H1 (cell line): Measurements from ENCODE around the gene POLDIP2. TPM values are rescaled to one million over a fixed set of nuclear protein-coding genes. Genes with fewer than 3 reads are reported as not detected.

Source experiments
- CTCF ChIA-PET: fragments of 300-600 bp; sonication (Branson Sonifier 250); formaldehyde crosslinking; loops from one replicate; lab custom pipeline; 2021; ENCODE audit not compliant: partially characterized antibody; lab: Charles Lee
- POLR2A ChIA-PET: fragments of 300-600 bp; sonication (Branson Sonifier 250); formaldehyde crosslinking; loops from one replicate; lab custom pipeline; 2021; ENCODE audit warnings: inconsistent platforms; ENCODE audit not compliant: partially characterized antibody; lab: Charles Lee
- DNase-seq, 2 experiments: peaks; one replicate each; pipeline versions ENCODE4 v3.0.0 to v3.0.0-alpha.2; 2010 to 2022; ENCODE audit warnings: low spot score in 2 of 2, low read depth in 1 of 2, mixed read lengths in 1 of 2
- FAIRE-seq: peaks from 2 replicates; lab custom pipeline; 2011; peaks lifted over from hg19 to GRCh38; lab: Jason Lieb, UNC
- H2AFZ ChIP-seq: 2 replicates; pipeline ENCODE4 v1.8.1; 2012; ENCODE audit warnings: low read length, inconsistent platforms
- H2AK5ac ChIP-seq: 2 replicates; pipeline ENCODE4 v1.6.1; 2013; ENCODE audit warnings: low read depth, low read length
- H2BK120ac ChIP-seq: replicated peaks from 2 replicates; pipeline ENCODE3; 2013; ENCODE audit warnings: low read depth, low read length, inconsistent platforms
- H2BK12ac ChIP-seq: 2 replicates; pipeline ENCODE4 v1.6.1; 2013; ENCODE audit warnings: low read depth, low read length
- H2BK15ac ChIP-seq: 2 replicates; pipeline ENCODE4 v1.6.1; 2013; ENCODE audit warnings: low read length
- H2BK20ac ChIP-seq: 2 replicates; pipeline ENCODE4 v1.6.1; 2013; ENCODE audit warnings: low read length
- H2BK5ac ChIP-seq: 2 replicates; pipeline ENCODE4 v1.6.1; 2013; ENCODE audit warnings: low read depth, low read length
- H3K14ac ChIP-seq: 2 replicates; pipeline ENCODE4 v1.6.1; 2013; ENCODE audit warnings: inconsistent platforms; ENCODE audit not compliant: insufficient read length
- H3K18ac ChIP-seq: 2 replicates; pipeline ENCODE4 v1.6.1; 2013; ENCODE audit warnings: low read length; ENCODE audit errors: extremely low read depth
- H3K23ac ChIP-seq: 2 replicates; pipeline ENCODE4 v1.6.1; 2013; ENCODE audit warnings: inconsistent platforms; ENCODE audit not compliant: insufficient read length
- H3K23me2 ChIP-seq: 2 replicates; pipeline ENCODE4 v1.6.1; 2013; ENCODE audit warnings: low read depth, low read length
- H3K27ac ChIP-seq: 2 replicates; pipeline ENCODE4 v1.6.1; 2011; ENCODE audit warnings: low read depth, low read length, inconsistent platforms
- H3K27me3 ChIP-seq, 4 experiments: replicated peaks in 1 of 4; 1 replicate in 1 of 4; 2 replicates in 3 of 4; pipeline versions ENCODE4 v1.6.1 to v1.8.1; 2011 to 2013; ENCODE audit warnings: low read length in 3 of 4, mild to moderate bottlenecking in 3 of 4, inconsistent platforms in 2 of 4, mixed read lengths in 2 of 4, moderate library complexity in 1 of 4; ENCODE audit not compliant: control insufficient read depth in 3 of 4, insufficient read depth in 3 of 4; ENCODE audit errors: extremely low read depth in 1 of 4
- H3K36me3 ChIP-seq, 4 experiments: 2 replicates each; pipeline versions ENCODE4 v1.6.1 to v1.8.1; 2011 to 2013; ENCODE audit warnings: mild to moderate bottlenecking in 4 of 4, low read length in 3 of 4, moderate library complexity in 2 of 4, control low read depth in 1 of 4, inconsistent platforms in 1 of 4; ENCODE audit not compliant: insufficient read depth in 4 of 4, control insufficient read depth in 2 of 4
- H3K4ac ChIP-seq: replicated peaks from 2 replicates; pipeline ENCODE3; 2013; ENCODE audit warnings: low read length, low read depth, mixed read lengths, inconsistent platforms; ENCODE audit not compliant: insufficient read length
- H3K4me1 ChIP-seq, 4 experiments: replicated peaks in 1 of 4; 1 replicate in 1 of 4; 2 replicates in 3 of 4; pipeline versions ENCODE4 v1.6.1 to v1.8.1; 2011 to 2013; ENCODE audit warnings: low read length in 3 of 4, inconsistent platforms in 2 of 4, mixed read lengths in 1 of 4; ENCODE audit not compliant: insufficient read depth in 4 of 4, control insufficient read depth in 3 of 4
- H3K4me2 ChIP-seq, 2 experiments: 2 replicates each; pipeline versions ENCODE4 v1.6.1 to v1.8.1; 2011 to 2013; ENCODE audit warnings: low read depth in 2 of 2, low read length in 2 of 2, control low read depth in 1 of 2, inconsistent platforms in 1 of 2, mild to moderate bottlenecking in 1 of 2; ENCODE audit not compliant: insufficient read depth in 1 of 2
- H3K4me3 ChIP-seq, 4 experiments: fragments of 200-600, 300-600 bp in 1 of 4; sonication (generic), shearing (Covaris generic), sonication (Bioruptor Twin) in 1 of 4; 2 replicates each; pipeline versions ENCODE4 v1.5.1 to v1.8.1; 2011 to 2016; ENCODE audit warnings: low read length in 4 of 4, low read depth in 3 of 4, control low read depth in 2 of 4, inconsistent platforms in 2 of 4, mild to moderate bottlenecking in 2 of 4, mixed read lengths in 1 of 4, moderate library complexity in 1 of 4; ENCODE audit not compliant: insufficient read depth in 2 of 4; ENCODE audit errors: extremely low read depth in 1 of 4
- H3K56ac ChIP-seq: replicated peaks from 2 replicates; pipeline ENCODE3; 2013; ENCODE audit warnings: low read depth, mild to moderate bottlenecking, mixed read lengths, low read length, inconsistent platforms; ENCODE audit not compliant: insufficient read length
- H3K79me1 ChIP-seq: 2 replicates; pipeline ENCODE4 v1.6.1; 2013; ENCODE audit warnings: low read depth, low read length, control low read depth
- H3K79me2 ChIP-seq, 2 experiments: 2 replicates each; pipeline versions ENCODE4 v1.6.1 to v1.8.1; 2012 to 2013; ENCODE audit warnings: low read length in 2 of 2, mild to moderate bottlenecking in 2 of 2, inconsistent platforms in 1 of 2; ENCODE audit not compliant: insufficient read depth in 2 of 2, control insufficient read depth in 1 of 2
- H3K9ac ChIP-seq, 4 experiments: replicated peaks in 1 of 4; 1 replicate in 1 of 4; 2 replicates in 3 of 4; pipeline versions ENCODE4 v1.6.1 to v1.8.1; 2011 to 2013; ENCODE audit warnings: low read depth in 3 of 4, low read length in 3 of 4, control low read depth in 2 of 4, mild to moderate bottlenecking in 2 of 4, moderate library complexity in 2 of 4, inconsistent platforms in 1 of 4; ENCODE audit errors: extremely low read depth in 1 of 4
- H3K9me3 ChIP-seq, 2 experiments: 2 replicates each; pipeline versions ENCODE4 v1.6.1 to v1.8.1; 2012 to 2013; ENCODE audit warnings: mild to moderate bottlenecking in 2 of 2, moderate library complexity in 2 of 2, control low read depth in 1 of 2, inconsistent platforms in 1 of 2, low read depth in 1 of 2, low read length in 1 of 2, mixed read lengths in 1 of 2; ENCODE audit not compliant: insufficient read depth in 2 of 2
- H4K20me1 ChIP-seq, 2 experiments: replicated peaks in 1 of 2; 2 replicates each; pipeline versions ENCODE3 to v1.8.1; 2011 to 2013; ENCODE audit warnings: inconsistent platforms in 2 of 2, low read length in 2 of 2, mild to moderate bottlenecking in 1 of 2; ENCODE audit not compliant: insufficient read depth in 2 of 2, control insufficient read depth in 1 of 2
- H4K5ac ChIP-seq: 2 replicates; pipeline ENCODE4 v1.6.1; 2013; ENCODE audit warnings: low read length, low read depth, mixed read lengths, inconsistent platforms; ENCODE audit not compliant: insufficient read length
- H4K8ac ChIP-seq: 2 replicates; pipeline ENCODE4 v1.8.0; 2013; ENCODE audit warnings: mild to moderate bottlenecking, moderate library complexity, low read length, inconsistent platforms; ENCODE audit not compliant: insufficient read depth; ENCODE audit errors: extremely low read depth
- H4K91ac ChIP-seq: replicated peaks from 2 replicates; pipeline ENCODE3; 2013; ENCODE audit warnings: low read length, mixed read lengths, inconsistent platforms; ENCODE audit not compliant: insufficient read length
- ASH2L ChIP-seq: fragments of 200-600, 300-600 bp; sonication (generic); IDR thresholded peaks from one replicate; pipeline ENCODE4 v1.7.1; 2017; ENCODE audit warnings: low read length
- BCL11A ChIP-seq, 2 experiments: IDR thresholded peaks; one replicate each; pipeline ENCODE4 v1.6.1; 2011; ENCODE audit warnings: low read depth in 2 of 2, low read length in 2 of 2, mild to moderate bottlenecking in 2 of 2
- CBX8 ChIP-seq: fragments of 300-800, 300-1000 bp; sonication (generic); IDR thresholded peaks from 2 replicates; pipeline ENCODE4 v1.7.1; 2016; ENCODE audit warnings: low read depth, low read length, borderline replicate concordance
- EZH2 ChIP-seq: fragments of 200-600 bp; sonication (generic); IDR thresholded peaks from 2 replicates; pipeline ENCODE4 v1.7.1; 2012; ENCODE audit warnings: low read depth, mild to moderate bottlenecking, moderate library complexity, low read length, inconsistent platforms; ENCODE audit not compliant: severe bottlenecking
- JUN ChIP-seq: IDR thresholded peaks from 2 replicates; pipeline ENCODE4 v1.6.1; 2011; ENCODE audit warnings: low read depth, mild to moderate bottlenecking, improper control_type of control experiment, low read length
- KDM4A ChIP-seq: IDR thresholded peaks from one replicate; pipeline ENCODE4 v1.7.1; 2012; ENCODE audit warnings: low read depth, mild to moderate bottlenecking, moderate library complexity, low read length, inconsistent platforms; ENCODE audit not compliant: severe bottlenecking
- PHF8 ChIP-seq: fragments of 200-600 bp; sonication (generic); conservative IDR thresholded peaks from 2 replicates; pipeline ENCODE4 v1.7.1; 2012; ENCODE audit warnings: low read depth, mild to moderate bottlenecking, inconsistent platforms, low read length, moderate library complexity
- POLR2AphosphoS5 ChIP-seq: IDR thresholded peaks from 2 replicates; pipeline ENCODE4 v1.6.1; 2011; ENCODE audit warnings: low read depth, low read length
- POU5F1 ChIP-seq: IDR thresholded peaks from 2 replicates; pipeline ENCODE4 v1.6.1; 2011; ENCODE audit warnings: low read depth, mild to moderate bottlenecking, low read length, moderate library complexity
- SRF ChIP-seq: IDR thresholded peaks from 2 replicates; pipeline ENCODE4 v1.6.1; 2011; ENCODE audit warnings: mild to moderate bottlenecking, low read depth, low read length, moderate library complexity
- TEAD4 ChIP-seq: IDR thresholded peaks from 2 replicates; pipeline ENCODE4 v1.6.1; 2012; ENCODE audit warnings: low read depth, low read length, inconsistent platforms, mixed read lengths
- ZNF274 ChIP-seq: IDR thresholded peaks from 2 replicates; pipeline ENCODE4 v1.7.0; 2012; ENCODE audit warnings: low read length, borderline replicate concordance; ENCODE audit errors: extremely low read depth
- WGBS, 2 experiments: shearing (Covaris generic) in 1 of 2; methylation state at CpG; one replicate each; pipeline versions ENCODE4 v1.1.6 to v1.1.7; 2013 to 2015; ENCODE audit warnings: low lambda C conversion rate in 2 of 2, mixed read lengths in 2 of 2, inconsistent platforms in 1 of 2, low coverage in 1 of 2, missing lambda C conversion rate in 1 of 2; ENCODE audit not compliant: insufficient replicate concordance in 2 of 2, insufficient coverage in 1 of 2, insufficient read length in 1 of 2; ENCODE audit errors: extremely low coverage in 1 of 2, missing lambda C conversion rate in 1 of 2; 5-methylcytosine and 5-hydroxymethylcytosine counted together
- polyA plus RNA-seq, 7 experiments: library from polyadenylated mRNA; depleted of rRNA in 3 of 7; stranded (reverse) in 5 of 7; unstranded in 2 of 7; fragments of >200 nt in 5 of 7; fragments of 200-250 nt in 2 of 7; gene quantifications; 1 replicate in 5 of 7; 2 replicates in 1 of 7; 4 replicates in 1 of 7; pipeline versions ENCODE4 v1.2.1 to v1.2.3, GENCODE V29; 2011 to 2013; ENCODE audit warnings: missing spikeins in 2 of 7, mixed read lengths in 2 of 7
- total RNA-seq: library from RNA; stranded (reverse); fragmentation: NEBNext Ultra II Directional; extraction: Animal tissue kit (Norgen Biotek cat#: 25700); gene quantifications from 2 replicates; pipeline ENCODE4 v1.2.1, GENCODE V29; 2021
- TF ChIP-seq, protein P1 (sequence below): IDR thresholded peaks from 2 replicates; pipeline ENCODE4 v1.6.1; 2011; ENCODE audit warnings: low read depth, mild to moderate bottlenecking, low read length; ENCODE audit not compliant: insufficient read depth

The POLDIP2 gene
- total and polyA plus RNA-seq, 2 of the 8 experiments (the other 6 are each of a cell fraction or from before 2014, with no cell fraction given), result 74.0 to 76.1 TPM

DNA sequence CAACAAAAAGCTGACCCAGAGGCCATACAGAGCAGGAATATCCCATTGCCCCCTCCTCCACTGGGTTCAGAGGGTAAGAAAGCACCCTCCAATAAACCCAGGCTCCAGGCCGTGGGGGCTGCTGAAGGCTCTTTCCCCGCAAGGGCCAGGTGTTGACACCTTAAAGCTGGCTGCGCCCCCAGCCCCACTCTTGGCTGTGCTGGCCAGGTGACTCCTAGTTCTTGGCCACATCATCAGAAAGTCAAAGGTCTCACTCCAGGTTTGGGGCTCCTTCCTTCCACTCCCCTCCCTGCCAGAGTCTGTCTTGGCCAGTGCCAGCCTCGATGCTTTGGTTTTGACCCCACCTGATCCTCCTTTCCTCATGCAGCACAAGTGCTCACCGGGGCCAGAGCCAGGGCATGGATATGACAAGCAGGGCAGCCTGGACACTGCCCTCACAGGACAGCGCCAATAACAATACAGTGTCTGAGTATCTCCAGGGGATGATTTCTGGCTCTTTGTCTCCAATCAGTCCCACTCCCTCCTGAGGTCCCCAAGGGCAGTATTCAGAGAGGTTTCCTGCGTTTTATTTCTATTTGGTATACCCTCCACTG lies 40.5 kb upstream of the POLDIP2 start:
- Histone ChIP-seq H4K8ac (no peak overlapping the region; the same call in 1 of the 2 replicates), H2BK20ac (no peak overlapping the region), H2BK5ac (no peak overlapping the region), H2AFZ (no peak overlapping the region), H3K14ac (no peak overlapping the region), H3K4me1 (peaks cover 3 to 15% (median 10%) of the 10 kb centered on the region in 4 experiments), H3K4me3 (no peak overlapping the region), H4K5ac (no peak overlapping the region), H3K36me3 (no peaks in the 10 kb centered on the region), H3K9ac (no peak overlapping the region), H2AK5ac (no peak overlapping the region), H2BK15ac (no peak overlapping the region), H3K79me2 (no peaks in the 10 kb centered on the region), H3K4me2 (no peak overlapping the region), H3K56ac (no peak overlapping the region), H3K18ac (no peak overlapping the region), H3K9me3 (no peaks in the 10 kb centered on the region), H3K23ac (no peak overlapping the region), H3K27me3 (peaks cover 0 to 9% (median 3%) of the 10 kb centered on the region in 4 experiments; a peak in 2 of 7 replicates), H3K79me1 (no peaks in the 10 kb centered on the region; the same call in 1 of the 2 replicates), H3K23me2 (no peaks in the 10 kb centered on the region), H3K4ac (no peak overlapping the region), H4K91ac (no peak overlapping the region), H2BK12ac (no peak overlapping the region), H3K27ac (no peak overlapping the region), H4K20me1 (no peaks in the 10 kb centered on the region), H2BK120ac (no peak overlapping the region)
- POLR2A ChIA-PET, result interaction anchor here (3.3 to 12.8 kb wide), 2 partner anchors 9 to 12 kb away, joined by 12 to 135 read pairs; partner anchors contain the start of gene SLC46A1
- WGBS, 2 experiments, result 94% methylated on average over 7 of the region's 7 CpGs; no CpG with 5 or more reads in 1 of the 2 experiments
- DNase-seq, result no peak
- CTCF ChIA-PET, result interaction anchor here (1.0 to 4.5 kb wide), 3 partner anchors 10 to 51 kb away, joined by 4 to 28 read pairs (median 5); no protein-coding TSS in a partner anchor
- FAIRE-seq, result no peak
- TF ChIP-seq PHF8 (no peak), ASH2L (no peak), SRF (no peak), EZH2 (no peak), ZNF274 (no peak), KDM4A (no peak), JUN (no peak), TEAD4 (no peak), CBX8 (no peak), POU5F1 (no peak), BCL11A (IDR thresholded peaks at IDR 0.05; ENCODE audit: low read depth in 2 of 2, low read length in 2 of 2) (no peak), POLR2AphosphoS5 (no peak)
- TF ChIP-seq, protein P1, sequence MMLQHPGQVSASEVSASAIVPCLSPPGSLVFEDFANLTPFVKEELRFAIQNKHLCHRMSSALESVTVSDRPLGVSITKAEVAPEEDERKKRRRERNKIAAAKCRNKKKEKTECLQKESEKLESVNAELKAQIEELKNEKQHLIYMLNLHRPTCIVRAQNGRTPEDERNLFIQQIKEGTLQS, result no peak
